NCI-H1092 (cell line): ENCODE results near the gene FDXACB1.

ENCODE experiments used
- DNase-seq: peaks from one replicate; lab custom pipeline; 2025; lab: John Stamatoyannopoulos, UW

FDXACB1 gene, protein sequence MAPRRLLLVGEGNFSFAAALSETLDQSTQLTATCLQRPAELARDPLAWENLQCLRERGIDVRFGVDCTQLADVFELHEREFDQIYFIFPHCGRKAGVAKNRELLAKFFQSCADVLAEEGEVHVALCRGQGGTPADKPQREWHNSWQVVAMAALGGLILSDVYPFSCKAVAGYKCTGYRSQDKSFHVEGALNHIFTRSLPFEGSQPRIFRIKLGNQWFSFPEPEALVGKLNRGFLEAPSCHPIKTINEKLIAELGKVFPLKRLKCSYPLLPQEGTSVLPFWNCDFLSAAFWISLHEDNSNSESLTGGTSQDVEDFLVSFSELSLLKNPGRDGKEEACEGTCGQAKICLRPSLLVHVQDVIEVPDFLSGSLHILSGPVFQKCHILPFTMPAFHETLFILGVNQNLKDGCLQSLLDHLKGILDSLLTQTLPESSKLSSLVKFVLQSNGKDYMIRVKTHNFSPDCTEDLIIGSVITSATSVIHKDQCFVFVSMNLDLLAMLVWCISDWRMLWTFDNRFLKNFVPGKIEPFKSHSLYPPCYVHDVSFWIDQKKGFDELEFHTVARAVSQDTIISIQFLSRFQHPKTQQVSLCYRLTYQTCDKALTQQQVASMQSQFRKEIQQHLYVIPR

DNA sequence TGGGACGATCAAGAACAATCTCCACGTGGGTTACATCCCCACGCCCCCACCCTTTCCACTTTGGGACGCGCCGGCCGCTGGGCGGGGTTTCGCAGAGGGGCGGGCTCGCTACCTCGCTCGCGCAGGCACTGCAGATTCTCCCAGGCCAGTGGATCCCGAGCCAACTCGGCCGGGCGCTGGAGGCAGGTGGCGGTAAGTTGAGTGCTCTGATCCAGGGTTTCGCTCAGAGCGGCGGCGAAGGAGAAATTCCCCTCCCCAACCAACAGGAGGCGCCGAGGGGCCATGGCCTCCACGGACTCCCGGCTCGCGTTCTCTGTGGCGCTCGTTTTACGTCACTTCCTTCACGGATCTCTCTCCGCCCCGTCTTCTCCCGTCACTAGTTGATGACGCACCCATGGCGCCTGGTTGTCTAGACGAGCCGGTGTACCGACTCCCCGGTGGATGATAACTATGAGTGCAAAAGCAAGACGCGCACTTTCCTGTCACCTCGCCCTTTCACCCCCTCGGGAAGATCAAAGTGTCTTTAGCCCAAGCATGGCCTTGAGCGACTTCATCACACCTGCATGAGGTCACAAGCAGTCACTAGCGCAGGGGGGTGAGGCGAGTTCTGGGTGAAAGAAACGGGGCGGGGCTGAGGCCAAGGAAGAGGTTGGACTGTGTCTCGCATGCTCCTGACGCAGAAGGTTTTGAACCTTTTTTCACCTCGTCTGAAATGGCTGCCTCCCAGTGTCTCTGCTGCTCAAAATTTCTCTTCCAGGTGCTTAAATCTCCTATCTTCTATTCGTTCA is at the start of gene FDXACB1, which contains the start of gene CFAP68:
TSS of gene FDXACB1 (minus strand) at position 317 of the 788 bp plus-strand sequence. CDS start at position 284, 33 bp downstream.
TSS of gene CFAP68 (plus strand) at position 693 of the 788 bp plus-strand sequence. CDS start at position 713, 20 bp downstream.
- DNase-seq: peak; percentile 99

DNA sequence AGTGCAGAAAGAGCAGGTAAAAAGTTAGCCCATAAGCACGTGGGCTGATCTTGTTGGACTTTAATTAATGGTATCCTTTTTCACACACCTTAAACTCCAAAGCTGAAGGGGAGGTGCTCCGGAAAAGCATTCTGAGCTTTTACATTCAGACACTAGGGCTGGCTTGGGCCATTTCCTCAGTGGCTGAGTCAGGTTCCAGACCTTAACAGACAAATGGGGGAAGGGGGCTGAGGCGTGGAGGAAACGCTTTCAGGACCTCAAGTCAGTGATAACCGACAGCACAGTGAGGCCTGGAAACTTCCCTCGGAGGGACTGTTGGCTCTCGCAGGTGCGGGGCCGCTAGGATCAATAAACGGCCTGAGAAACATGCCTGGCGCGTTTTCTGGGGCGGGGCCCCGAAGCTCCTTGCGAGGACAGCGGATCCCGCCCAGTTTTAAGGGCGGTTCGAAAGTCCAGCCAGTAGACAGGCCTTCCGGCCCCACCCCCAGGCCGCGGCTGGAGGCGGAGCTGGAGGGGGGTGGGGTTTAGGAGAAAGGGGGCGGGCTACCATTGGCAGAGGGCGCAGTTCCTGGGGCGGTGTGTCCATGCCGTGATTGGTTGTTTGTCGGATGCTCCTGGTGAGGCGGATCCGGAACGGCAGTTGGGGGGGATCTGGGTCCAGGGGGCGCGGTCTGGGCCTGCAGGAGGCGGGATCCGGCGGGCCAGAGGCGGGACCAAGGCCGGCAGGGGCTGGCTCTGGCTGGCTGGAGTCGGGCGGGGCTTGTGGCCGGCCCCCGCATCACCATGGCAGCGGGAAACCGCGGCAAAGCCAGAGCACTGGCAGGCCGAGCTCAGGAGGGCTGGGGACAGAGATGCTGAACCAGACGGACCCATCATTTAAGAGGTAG is 47.8 kb upstream of the FDXACB1 start:
- peak; percentile 99 for DNase-seq

DNA sequence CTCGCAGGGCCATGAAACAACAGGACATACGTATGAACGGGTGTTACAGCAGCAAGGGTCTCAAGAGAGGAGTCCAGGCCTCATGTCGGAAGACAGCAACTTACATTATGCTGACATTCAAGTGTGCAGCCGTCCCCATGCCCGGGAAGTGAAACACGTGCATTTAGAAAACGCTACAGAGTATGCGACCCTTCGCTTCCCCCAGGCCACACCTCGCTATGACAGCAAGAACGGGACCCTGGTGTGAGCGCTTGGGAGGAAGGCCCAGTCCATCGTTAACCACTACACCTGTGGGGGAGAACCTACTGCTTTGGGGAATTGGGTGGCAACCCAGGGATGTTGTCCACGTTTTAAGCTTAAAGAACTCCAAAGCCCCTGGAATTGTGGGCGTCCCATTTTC is 47.0 kb upstream of the FDXACB1 start:
- no peak for DNase-seq

DNA sequence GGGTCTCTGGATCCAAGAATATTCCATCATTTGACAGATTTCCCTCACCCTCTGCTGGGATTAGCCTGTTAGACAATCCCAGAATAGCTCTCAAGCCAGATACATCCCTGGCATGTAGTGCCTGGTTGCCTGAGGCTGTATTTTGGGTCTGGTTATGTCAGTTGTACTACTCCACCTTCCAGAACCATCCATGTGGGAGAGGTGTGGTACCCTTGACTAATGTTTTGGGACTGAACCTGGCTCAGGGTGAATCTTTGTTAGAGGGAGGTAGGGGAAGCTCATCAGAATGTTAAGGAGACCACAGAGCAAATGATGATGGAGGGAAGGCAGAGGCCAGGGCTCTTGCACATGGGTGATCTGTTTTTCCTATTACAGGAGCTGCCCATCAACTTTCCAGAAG is 45.0 kb upstream of the FDXACB1 start:
- DNase-seq: no peak

DNA sequence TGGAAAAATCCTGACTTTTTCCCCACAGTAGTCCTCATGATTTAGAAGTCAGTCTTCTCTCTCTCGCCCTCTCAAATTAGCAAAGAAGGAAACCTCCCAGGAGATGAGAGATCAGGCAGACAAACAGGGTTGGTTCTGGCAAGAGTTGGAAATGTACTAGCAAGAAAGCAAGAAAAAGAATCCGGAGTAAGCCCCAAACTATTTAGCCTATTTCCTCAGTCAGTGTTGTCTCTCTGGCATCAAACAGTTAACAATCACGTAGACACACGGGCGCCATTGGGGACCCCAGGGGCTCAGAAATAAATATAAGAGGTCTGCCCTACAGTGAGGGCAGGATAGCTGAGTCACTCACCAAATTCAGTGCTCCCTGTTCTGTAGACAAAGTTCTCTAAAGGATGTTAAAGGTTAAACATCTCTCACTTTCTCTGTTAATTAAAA is 44.4 kb upstream of the FDXACB1 start:
- no peak for DNase-seq

DNA sequence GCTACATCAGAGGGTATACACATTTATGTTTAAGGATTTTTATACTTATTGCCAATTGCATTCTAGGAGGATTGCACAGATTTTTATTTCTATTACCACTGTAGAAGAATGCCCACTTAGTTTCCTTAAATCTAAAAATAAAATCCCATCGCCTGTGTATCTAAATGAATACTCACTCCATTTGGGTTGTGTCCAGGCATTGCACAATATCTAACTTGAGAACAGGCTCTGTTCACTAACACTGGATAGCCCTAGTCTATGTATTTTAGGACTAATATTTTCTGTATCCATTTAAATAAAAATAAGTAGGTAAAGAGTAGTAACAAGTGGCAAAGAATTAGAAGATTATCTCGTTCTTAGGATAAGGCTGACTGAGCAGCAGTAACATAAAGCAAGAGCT is 43.8 kb upstream of the FDXACB1 start:
- no peak for DNase-seq

DNA sequence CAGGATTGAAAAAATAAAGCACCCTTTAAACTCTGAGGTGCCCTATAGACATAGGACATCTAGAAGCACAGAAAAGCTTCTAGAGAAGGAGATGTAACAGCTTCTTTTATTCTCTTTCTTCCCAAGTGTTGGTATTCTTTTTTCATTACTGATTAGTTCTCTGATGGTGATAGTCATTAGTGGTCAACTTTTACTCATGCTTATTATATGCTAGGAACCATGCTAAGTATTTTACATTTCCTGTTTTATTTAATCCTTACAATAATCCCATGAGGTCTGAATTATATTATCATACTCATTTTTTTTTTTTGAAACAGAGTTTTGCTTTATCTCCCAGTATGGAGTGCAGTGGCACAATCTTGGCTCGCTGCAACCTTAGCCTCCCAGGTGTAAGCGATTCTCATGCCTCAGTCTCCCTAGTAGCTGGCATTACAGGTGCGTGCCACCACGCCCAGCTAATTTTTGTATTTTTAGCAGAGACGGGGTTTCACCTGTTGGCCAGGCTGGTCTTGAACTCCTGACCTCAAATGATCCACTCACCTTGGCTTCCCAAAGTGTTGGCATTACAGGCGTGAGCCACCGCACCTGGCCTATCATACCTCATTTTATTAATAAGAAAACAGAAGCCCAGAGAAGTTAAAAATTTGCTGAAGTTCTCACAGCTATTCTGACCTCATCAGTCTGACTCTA is 42.7 kb upstream of the FDXACB1 start:
- no peak for DNase-seq

DNA sequence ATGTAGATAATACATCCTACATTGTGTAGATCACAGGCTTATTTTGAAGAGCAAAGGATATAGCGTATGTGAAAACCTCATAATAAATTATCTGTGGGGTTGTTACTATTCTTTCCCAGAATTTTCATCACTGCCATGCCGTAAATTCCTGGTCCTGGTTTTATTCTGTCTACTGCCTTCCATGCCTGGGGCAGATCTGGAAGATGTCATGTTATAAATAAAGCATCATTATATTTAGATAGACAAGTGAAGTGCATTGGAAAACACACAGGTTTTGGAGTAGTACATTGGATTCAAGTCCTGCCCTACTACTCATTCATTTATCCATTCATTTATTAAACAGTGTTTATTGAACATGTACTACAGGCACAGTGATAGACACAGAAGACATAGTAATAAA is 41.9 kb upstream of the FDXACB1 start:
- no peak for DNase-seq

DNA sequence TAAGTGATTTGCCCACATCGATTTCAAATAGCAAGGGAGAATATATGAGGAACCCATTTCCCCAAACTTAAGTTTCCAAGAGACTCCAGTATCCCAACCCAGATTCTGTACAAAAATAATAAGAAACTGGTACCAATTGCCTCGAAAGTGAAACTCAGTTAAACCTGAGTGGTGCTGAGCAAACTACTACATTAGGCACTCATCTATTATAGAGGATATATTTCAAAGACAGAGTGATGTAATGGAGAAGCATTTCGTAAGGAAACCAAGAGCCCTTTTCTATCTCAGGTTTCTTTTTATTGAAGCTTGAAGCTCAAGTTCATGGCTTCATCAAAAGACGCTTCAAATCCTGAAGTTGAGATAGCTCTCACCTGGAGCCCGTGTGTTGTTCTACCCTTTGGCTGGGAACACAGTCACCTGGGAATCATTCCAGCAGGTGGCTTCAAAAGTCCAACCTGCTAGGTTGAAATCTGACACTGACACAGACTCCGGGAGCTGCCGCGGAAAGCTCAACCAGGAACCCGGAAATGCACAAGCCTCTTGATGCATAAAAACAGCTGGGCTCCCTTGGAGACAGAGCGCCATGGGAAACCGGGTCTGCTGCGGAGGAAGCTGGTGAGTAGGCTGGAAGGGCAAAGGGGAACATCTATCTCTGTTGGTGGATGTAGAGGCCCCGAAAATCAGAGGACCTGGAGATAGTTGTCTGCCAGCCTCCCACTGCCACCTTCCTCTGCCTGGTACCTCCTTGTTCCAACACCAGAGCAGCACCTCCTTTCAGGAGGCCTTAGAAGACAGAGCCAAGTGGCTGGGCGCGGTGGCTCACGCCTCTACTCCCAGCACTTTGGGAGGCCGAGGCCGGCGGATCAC is 39.7 kb upstream of the FDXACB1 start, which contains the start of gene C11orf52:
TSS of gene C11orf52 (plus strand) at position 524 of the 867 bp plus-strand sequence. CDS start at position 584, 60 bp downstream.
- peak; percentile 90 for DNase-seq

DNA sequence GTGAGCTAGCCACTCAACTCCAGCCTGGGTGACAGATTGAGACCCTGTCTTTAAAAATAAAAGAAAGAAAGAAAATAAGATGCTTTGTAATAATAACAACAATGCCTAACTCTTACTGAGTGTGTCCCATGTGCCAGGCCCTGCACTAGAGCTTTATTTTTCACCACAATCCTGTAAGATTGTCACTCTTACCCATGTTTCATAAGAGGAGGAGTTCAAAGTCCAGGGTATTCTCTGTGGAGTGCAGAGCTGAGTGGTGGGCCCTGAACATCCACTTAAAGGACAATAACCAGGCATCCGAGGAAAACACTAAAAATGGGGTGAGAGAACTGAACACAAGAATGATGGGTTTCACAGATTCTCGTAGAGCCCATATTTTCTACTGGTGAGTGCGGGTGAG is 38.8 kb upstream of the FDXACB1 start:
- DNase-seq: no peak

DNA sequence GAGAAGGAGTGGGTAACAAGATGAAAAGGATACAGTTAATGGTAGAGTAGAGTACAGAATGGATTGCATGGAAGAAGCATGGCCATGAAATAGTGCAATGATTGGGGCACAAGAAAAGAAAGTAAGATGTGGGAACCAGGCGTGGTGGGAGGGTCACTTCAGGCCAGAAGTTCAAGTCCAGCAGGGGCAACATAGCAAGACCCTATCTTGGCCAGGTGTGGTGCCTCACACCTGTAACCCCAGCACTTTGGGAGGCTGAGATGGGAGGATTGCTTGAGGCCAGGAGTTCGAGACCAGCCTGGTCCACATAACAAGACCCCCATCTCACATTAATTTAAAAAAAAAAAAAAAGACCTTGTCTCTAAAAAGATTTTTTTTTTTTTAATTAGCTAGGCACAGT is 38.3 kb upstream of the FDXACB1 start:
- DNase-seq: no peak

DNA sequence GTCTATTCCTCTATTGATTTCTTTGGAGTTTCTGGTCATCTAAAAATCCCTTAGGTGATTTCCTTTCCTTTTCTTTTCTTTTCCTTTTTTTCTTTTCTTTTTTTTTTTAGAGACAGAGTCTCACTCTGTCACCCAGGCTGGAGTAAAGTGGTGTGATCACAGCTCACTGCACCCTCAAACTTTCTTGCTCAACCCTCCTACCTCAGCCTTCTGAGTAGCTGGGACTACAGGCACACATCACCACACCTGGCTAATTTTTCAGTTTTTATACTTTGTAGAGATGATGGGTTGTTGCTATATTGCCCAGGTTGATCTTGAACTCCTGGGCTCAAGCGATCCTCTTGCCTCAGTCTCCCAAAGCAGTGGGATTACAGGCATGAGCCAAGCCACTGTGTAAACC is 37.8 kb upstream of the FDXACB1 start:
- DNase-seq: no peak

DNA sequence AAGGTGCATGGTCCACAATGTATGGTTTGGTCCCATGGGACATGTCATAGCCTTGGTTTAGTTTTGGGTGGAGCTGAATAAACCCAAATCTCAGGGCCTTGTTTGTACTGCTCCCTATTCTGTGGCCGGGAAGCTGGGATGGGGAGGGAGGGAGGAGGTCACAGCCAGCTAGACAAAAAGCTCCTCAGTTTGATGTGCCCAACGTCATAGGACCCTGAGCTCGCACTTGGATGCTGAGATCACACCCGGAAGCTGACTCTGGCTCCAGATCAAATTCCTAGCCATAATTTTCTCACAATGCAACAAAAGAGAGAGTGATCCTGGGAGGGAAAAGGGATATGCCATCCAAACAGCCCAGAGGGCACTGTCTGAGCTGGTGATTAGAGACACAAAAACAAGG is 35.0 kb upstream of the FDXACB1 start:
- DNase-seq: no peak

DNA sequence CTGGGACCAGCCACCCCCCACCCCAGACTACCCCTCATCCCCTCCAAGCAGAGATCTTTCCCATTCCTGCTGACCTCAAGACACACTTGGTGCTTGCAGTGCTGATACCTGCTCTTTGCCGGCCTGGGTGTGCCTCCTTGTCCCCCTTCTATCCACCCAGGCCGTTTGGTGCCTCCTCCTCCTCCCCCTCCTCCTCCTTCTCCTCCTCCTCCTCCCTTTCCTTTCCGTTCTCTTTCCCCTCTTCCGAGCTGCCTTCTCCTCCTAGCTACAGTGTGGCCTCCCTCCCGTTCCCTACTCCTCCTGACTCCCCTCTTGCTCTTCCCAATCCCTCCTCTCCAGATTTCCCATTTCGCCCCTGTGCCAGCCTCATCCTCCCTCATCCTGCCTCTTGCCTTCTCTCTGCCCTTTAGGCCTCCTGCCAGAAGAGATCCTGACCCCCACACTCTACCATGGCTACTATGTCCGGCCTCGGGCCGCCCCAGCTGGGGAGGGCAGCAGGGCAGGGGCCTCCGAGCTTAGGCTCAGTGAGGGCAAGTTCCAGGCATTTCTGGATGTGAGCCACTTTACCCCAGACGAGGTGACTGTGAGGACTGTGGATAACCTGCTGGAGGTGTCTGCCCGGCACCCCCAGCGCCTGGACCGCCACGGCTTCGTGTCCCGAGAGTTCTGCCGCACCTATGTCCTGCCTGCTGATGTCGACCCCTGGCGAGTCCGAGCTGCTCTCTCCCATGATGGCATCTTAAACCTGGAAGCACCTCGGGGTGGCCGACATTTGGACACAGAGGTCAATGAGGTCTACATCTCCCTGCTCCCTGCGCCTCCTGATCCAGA is 34.3 kb upstream of the FDXACB1 start:
- no peak for DNase-seq

DNA sequence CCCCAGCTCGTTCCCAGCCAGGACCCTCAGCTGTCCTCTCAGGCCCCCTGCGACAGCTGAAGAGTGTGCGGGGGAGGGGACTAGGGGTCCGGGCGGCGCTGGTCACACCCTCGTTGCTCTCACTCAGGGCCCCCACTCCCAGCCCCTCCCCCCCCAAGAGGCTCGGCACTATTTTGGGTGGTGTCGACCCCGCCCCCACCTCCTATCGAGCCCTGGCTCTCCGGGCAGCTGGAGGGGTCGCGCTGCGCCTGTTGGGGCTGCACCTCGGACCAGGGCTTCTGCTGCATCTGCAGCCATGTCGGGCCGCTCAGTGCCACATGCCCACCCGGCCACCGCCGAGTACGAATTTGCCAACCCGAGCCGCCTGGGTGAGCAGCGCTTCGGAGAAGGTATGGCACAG is 33.6 kb upstream of the FDXACB1 start, which contains the start of gene HSPB2:
TSS of gene HSPB2 (plus strand) at position 200 of the 400 bp plus-strand sequence. CDS start at position 296, 96 bp downstream.
- DNase-seq: no peak

DNA sequence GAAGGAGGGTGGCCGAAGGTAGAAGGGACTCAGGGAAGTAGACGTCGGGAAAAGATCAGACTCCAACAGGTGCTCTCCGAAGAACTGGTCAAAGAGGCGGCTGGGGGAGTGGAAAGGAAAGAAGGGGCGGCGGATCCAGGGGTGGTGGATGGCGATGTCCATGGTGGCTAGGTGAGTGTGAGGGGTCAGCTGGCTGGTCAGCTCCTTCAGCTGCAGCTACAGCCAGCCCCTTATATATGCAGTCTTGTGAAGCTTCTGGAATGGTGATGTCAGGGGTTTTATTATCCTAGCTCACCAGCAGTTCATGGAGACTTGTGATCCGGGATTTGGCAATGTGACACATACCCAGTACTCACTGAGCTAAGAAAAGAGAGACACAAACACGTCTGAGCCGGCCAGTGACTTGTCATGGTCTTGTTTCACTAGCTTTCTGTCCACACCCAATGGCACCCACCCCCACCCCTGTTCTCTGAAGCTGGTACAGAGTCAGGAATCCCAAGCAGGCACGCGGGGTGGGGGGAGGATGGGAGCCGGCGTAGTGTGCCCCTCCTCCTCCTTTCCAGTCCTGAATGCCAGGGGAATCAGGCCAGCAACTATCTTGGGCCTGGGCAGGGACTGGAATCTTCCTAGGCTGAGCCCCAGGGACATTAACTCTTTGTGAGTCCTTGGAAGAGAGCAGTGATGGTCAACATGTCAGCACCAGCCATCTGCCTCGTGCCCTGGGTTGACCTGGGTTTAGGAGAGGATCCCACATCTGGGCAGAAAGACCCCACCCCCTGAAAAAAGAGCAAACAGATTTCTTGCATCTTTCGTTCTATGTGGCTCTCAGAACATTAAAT is 32.8 kb upstream of the FDXACB1 start, which contains the start of gene CRYAB:
TSS of gene CRYAB (minus strand) at position 208 of the 839 bp plus-strand sequence. CDS start at position 162, 46 bp downstream.
- DNase-seq: no peak

DNA sequence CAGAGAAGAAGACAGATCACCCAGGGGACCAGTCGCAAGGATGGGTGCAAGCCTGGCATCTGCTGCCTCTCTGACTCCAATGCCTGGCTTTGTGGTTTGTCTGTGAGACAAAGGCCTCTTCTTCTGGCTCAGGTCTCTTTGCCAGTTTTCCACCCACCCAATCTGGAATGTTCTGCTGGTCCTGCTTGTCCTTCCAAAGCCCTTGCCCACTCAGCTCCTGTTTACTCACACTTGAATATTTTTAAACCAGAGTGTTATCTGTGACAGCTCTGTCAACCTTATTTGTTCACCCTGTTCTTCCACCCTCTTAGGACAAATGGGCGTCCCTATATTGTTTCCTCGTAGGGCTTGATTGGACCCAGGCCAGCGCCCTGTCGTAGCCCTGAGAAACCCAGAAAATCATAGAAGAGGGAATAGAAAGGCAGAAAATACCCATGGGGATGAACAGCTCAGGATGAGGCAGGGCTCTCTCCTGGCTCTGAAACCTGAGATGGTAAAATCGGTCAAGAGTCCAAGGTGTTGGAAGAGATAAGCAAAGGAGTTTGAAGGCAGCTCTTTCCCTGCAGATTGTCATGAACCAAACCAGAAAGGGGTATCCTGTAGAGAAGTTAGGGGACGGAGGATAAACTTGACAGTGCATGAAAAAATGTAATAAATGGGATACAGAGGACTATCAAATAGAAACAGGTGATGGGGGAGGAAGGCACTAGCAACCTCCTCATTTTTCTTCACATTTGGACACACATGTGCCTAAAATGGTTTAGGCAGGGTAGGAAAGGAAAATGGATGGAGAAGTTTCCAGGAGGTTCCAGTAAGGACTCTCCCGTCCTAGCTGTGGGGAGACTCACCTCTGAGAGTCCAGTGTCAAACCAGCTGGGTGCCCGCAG is 32.0 kb upstream of the FDXACB1 start:
- DNase-seq: no peak
